Measurements from ENCODE around the gene C19orf18.

The C19orf18 gene

DNA sequence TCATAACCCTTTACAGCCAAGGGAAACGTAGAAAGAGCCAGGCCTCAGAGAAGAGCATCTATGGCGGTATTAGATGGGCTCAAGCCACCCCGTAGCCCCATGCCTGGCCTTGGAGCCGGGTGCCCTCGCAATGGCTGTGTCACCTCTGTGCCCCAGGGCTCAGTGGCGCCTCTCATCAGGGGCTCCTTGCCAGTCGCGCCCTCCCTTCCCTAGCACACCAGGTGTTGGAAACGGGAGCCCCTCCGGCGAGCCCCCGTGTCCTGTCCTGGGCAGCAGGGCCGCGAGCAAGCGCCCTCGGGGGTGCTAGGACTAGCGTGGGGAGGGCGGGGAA is 27.3 kb downstream of the C19orf18 start:
- no peak for DNase-seq

DNA sequence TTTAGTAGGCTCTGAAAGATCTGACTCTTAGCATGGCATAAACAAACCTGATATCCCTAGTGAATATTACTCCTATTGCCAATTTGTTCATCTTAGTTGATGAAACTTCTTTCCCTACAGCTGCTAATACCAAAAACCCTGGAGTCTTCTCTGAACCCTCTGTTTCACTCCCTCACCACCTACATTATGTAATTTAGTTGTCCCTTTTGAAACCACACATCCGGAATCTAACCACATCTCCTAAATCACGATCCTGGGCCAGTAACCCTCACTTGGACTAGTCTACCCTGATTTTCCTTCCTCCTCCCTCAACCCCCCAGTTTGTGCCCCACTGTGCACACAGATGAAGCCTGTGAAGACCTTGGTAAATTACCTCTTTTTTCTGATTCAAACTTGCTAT is 28.0 kb downstream of the C19orf18 start:
- peak; percentile 26 for DNase-seq

DNA sequence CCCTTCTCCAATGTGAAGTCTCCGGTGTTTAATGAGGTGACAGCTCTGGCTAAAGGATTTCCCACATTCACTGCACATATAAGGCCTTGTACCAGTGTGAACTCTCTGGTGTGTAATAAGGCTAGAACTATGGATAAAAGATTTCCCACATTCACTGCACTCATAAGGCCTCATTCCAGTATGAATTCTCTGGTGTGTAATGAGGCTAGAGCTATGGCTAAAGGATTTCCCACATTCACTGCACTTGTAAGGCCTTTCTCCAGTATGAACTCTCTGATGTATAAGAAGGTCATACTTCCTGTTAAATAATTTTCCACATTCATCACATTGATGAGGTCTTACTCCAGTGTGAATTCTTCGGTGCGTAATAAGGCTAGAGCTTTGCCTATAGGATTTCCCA is 32.7 kb downstream of the C19orf18 start:
- no peak for DNase-seq

DNA sequence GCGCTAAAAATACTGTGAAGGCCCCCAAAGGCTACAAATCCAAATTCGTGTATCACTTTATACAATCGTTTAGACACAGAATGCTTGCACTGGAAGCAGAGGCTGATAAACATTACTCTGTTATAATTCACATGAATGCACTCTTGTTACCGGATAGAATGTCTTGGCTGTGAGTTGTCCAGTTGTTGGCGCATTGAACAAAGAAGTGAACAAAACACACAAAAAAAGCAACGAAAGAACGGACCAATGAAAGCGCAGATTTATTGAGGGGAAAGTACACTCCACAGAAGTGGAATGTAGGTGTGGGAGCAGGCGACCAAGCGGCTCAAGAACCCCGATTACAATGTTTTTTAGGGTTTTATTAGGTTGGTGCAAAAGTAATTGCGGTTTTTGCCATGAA is 38.6 kb downstream of the C19orf18 start:
- no peak for DNase-seq

DNA sequence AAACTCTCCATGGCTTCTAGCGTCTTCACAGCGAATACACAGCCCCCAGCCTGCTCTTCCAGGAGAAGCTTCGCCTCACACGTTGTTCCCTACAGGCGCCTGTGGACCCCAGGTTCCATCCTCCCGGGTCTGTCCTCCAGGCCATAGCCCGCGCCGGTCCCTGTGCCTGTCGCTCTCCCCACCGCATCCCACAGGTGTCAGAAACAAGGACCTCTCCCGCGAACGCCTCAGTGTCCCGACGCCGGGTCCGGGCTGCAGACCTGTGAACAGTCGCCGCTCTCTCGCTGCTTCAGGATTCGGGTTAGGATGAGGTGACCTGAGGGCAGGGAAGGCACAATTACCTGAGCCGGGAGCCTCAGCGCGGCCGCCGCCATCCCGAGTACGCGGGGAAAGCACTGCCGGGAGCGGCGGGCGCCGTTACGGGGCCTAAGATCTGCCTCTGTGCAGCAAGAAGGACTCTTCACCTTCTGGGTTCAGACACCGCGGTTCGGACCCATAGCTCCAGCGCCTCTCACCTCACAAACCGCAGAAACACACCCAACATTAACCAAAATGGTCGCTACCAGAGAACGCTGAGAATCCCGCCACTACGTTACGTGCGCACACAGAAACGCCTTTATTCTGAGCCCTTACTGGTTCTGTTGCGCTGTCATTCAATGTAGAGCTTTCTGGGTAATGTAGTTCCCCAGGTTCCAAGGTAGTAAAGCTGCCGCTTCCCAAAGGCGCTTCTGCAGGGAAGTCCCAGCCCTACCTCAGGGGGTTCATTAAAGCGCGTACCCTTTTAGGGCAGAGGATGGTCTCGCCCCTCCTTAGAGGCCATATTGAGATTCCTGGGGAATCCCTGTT is 39.3 kb downstream of the C19orf18 start, which contains the start of gene ZNF418:
Gene ZNF418, minus strand, starts transcription at position 583 of the 846 bp plus-strand sequence. CDS start 1,580 bp downstream, outside the sequence.
- peak; percentile 95 for DNase-seq

DNA sequence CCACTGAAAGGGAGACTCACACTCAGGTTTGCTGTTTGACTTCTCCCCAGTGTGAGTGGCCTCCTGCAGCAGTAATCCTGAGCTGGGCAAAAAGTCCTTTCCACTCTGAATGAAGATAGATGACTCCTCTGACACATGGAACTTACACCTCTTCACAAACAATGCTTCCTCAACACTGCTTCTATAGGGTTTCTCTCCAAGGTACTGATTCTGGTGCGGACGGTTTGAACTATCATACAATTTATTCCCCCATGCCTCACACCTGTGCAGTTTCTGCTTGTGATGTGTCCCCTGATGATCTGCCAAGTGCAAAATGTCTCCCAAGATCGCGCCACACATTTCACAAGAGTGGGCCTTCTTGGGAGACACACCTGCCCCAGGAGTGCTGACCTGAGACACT is 46.7 kb downstream of the C19orf18 start:
- no peak for DNase-seq

DNA sequence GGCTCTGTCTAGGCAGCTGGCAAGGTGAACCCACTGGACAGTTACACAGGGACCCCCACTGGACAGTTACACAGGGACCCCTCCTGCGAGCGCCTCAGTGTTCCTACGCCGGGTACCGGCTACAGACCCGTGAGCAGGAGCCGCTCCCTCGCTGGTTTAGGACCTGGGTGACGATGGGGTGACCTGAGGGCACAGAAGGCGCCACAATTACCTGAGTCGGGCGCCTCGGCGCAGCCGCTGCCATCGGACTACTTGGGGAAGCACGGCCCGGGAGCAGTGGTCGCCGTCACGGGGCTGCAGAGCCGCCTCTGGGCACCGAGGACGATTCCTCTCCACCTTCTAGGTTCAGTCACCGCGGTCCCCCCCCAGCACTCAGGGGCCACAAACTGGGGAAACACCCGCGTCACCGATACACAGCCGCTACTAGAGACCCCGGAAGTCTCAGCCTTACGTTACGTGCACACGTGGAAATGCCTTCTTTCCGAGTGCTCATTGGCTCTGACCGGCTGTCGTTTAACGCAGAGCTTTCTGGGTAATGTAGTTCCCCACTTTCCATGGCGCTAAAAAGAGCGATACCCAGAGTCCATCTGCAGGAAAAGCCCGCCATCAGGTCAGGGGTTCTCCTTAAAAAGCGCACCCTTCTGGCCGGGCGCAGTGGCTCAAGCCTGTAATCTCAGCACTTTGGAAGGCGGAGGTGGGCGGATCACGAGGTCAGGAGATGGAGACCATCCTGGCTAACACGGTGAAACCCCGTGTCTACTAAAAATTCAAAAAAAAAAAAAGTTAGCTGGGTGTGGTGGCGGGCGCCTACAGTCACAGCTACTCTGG is 58.0 kb downstream of the C19orf18 start, which contains the start of gene ZNF417:
Gene ZNF417, minus strand, starts transcription at position 425 of the 828 bp plus-strand sequence. Its CDS starts 181 bp downstream, at position 244.
- peak; percentile 98 for DNase-seq

DNA sequence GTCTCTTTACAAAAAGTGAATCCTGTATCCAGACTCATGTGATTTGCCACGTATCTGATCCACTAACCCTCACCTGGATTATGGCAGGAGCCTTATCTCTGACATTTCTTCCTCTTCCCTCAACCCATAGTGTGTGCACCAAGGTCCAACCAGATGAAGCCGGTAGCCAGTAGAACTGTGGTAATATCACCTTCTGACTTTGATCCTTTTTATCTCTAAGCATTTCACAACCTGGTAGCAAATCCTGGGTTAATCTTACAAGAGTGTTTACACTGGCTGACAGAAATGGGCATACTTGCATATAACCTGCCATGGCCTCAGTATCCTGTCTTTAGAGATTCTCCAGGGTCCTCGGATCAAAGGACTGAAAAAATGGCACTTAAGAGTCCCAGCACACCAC is 59.8 kb downstream of the C19orf18 start:
- no peak for DNase-seq
